NCI-H510A treated with DMSO at 0.1 percent for 48 hours (cell line): ENCODE results near the gene SIGLEC11.
A peak's percentile ranks its signal among the peaks of the same experiment; 100 is the strongest.
"Not testable (repeated sequence)": the region's sequence is repeated elsewhere in the genome, so short reads cannot be mapped to it uniquely, and the experiment has no call there.

Experiments used
- DNase-seq: peaks from one replicate; lab custom pipeline; 2025; lab: John Stamatoyannopoulos, UW

The SIGLEC11 gene

DNA sequence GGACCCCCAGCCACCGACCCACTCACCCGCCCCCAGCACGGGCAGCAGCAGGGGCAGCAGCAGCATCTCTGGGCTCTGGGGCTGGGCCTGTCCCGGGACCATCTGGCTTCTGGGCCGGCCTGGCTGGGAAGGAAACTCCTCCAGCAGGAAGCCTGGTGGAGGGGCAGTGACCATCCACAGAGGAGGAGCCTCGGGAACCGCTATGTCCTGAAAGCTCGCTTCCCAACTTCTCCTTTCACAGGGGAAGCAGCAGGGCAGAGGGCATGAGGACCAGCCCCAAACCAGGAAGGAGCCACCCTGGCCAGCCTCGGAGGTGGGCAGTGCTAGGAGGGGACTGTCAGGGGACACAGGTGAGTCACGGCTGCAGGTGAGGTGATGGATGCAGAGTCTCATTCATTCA is at the start of gene SIGLEC11:
Gene SIGLEC11 (minus strand): TSS at position 193 of the 400 bp plus-strand sequence. CDS start 91 bp downstream, at position 102.
- DNase-seq: not testable (repeated sequence)

GRCh38 chr19:50008532-50008931 is 47.6 kb upstream of the SIGLEC11 start:
- no peak for DNase-seq

DNA sequence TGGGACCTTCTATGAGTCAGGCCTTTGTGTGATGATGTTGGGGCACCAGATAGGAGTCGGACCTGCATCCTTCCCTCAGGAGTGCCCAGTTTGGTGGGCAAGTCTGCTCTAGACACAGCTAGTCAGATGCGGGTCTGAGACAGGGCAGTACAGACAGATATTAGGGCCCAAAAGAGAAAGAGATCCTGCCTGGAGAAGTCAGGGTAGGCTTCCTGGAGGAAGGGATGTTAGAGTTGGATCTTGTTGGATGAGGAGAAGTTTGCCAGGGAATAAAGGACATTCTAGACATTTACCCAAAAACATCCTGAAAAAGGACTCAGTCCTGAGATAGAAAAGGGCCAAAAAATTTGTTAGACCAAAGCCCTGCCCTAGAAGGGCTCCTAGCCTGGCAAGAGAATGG is 47.0 kb upstream of the SIGLEC11 start:
- no peak for DNase-seq

GRCh38 chr19:50007170-50007569 is 46.2 kb upstream of the SIGLEC11 start:
- DNase-seq: no peak

- no peak for DNase-seq
Measured at GRCh38 chr19:50005428-50005827, 44.5 kb upstream of the SIGLEC11 start.

DNA sequence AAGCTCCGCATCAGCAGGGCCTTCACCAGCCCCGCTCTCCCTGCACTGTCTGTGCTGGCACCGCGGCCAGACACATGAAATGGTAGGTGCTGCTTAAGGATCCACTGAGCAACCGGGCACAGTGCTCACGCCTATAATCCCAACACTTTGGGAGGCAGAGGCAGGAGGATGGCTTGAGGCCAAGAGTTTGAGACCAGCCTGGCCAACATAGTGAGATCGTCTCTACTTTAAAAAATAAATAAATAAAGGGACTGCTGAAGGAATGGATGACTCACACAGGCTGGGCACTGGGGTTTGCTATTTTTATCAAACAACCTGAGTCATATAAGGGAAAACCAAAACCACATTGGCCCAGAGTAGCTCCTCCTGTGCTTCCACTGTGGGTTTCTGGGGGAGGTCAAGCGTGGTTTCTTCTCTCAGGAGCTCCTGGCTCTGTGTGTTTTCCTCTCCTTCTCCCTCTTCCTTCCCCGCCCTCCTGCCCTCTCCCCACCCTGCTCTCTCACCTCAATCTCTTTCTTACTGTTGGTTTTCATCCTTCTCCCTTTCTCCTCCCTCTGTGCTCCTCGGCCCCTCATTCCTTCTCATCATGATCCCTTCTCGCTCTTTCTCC is 42.9 kb upstream of the SIGLEC11 start:
- no peak for DNase-seq

DNA sequence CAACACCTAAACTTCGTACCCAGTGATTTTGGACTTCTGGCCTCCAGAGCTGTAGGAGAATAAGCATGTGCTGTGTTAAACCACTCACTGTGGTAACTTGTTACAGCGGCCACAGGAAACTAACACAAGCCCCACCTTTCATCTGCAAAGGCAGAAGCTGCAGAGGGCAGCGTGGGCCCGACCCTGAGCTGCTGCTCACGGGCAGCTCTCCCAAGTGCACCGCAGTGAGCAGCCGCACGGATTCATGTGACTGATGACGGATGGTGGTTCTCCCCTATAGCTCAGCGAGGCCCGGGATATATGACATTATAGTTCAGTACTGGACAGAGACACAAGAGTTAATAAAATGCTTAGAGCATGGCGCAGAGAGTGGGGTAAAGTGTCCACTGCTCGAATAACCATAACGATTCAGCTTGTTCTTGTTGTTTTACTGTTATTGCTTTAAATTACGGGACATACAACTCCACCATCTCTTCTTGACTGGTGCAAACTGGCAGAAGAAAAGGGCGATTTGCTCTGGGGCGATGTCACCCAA is 42.3 kb upstream of the SIGLEC11 start:
- no peak for DNase-seq

GRCh38 chr19:50002386-50002960 is 41.5 kb upstream of the SIGLEC11 start:
- no peak for DNase-seq

- DNase-seq: no peak
Measured at GRCh38 chr19:50001775-50002174, 40.8 kb upstream of the SIGLEC11 start.

DNA sequence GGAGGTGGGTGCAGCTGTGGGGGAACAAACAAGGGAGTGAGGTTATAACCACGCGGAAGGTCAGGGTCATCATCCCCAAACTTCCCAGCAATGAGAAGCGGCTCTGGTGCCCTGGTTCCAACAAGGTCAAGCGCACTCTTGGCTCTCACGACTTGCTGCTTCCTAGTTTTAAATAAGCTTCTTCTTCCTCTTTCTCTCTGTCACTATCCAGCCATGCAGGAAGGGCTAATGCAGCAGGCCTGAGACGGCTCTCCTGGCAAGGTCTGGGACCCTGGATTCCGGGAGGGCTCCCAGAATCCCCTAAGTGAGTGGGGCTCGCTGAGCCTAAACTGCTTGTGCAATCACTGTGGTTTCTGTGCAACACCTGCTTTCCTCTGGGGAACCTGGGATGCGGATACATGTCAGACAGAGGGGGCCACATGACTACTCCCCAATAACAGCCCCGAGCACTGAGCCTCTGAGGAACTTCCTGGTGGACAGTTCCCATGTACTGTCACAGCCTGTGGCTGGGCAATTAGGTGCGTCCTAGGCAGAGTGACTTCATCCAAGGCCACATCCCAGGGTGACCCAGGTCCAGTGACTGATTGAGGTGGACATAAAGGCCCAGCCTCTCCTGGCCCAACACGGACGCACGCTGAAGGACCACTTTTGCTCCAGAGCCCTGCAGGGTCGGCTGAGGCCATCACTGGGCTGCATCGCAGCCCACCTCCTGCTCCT is 40.0 kb upstream of the SIGLEC11 start:
- DNase-seq: no peak

GRCh38 chr19:50000038-50000840 is 39.3 kb upstream of the SIGLEC11 start:
- no peak for DNase-seq

GRCh38 chr19:49999371-50000010 is 38.5 kb upstream of the SIGLEC11 start:
- no peak for DNase-seq

GRCh38 chr19:49997709-49998108 is 36.7 kb upstream of the SIGLEC11 start:
- peak; percentile 22 for DNase-seq

DNA sequence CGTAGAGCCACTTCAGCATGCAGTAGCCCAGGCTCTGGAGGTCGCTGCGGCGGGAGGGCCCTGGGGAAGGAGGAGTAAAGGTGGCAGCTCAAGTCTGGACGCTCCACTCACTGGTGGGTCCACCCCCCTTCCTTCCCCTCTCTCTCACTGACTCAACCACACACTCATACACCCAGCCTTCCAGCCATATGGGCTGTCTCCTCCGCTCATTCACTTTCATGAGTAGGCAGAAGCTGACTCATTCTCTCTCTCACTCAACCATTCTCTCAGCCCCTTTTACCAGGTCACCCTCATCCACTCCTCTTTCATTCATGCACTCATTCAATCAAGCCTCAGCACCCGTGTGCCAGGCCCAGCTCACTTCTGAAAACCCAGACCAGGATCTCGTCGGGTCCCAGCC is 27.5 kb upstream of the SIGLEC11 start:
- no peak for DNase-seq

DNA sequence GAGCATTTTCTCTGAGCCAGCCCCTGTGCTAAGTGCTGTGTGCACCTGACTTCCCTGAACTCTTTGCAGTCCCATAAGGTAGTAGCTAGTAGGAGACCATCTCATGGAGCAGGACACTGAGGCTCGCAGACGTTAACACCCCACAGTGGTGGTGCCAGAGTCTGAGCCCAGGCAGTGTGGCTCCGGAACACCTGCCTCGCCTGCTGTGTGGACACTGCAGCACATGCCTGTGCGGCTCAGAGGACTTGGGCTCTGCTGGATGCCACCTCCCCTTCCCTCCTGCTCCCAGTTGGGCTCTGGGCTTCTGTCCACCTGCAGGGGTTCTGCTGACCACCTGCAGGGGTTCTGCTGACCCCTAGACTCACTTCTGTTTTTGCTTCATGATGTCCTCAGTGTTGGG is 27.0 kb upstream of the SIGLEC11 start:
- DNase-seq: no peak

GRCh38 chr19:49987159-49987698 is 26.3 kb upstream of the SIGLEC11 start:
- DNase-seq: no peak

GRCh38 chr19:49986354-49986753 is 25.4 kb upstream of the SIGLEC11 start:
- DNase-seq: no peak

DNA sequence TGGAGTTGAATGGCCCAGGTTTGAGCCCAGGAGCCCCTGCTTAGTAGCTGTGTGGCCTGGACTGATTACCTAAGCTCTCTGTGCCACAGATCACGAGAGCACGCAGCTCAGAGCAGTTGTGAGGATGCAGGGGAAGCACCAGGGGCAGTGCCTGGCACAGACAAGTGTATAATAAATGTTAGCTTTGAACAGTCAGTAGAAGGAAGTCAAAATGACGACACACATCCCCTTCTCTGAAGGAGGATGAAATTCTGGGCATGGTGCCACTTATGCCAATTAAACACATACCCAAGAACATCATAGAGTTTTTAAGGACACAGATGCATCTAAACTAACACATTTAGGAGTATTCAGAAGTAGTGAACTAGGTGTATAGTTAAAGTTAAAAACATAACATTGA is 24.9 kb upstream of the SIGLEC11 start:
- DNase-seq: no peak

GRCh38 chr19:49984491-49984890 is 23.5 kb upstream of the SIGLEC11 start:
- DNase-seq: no peak

DNA sequence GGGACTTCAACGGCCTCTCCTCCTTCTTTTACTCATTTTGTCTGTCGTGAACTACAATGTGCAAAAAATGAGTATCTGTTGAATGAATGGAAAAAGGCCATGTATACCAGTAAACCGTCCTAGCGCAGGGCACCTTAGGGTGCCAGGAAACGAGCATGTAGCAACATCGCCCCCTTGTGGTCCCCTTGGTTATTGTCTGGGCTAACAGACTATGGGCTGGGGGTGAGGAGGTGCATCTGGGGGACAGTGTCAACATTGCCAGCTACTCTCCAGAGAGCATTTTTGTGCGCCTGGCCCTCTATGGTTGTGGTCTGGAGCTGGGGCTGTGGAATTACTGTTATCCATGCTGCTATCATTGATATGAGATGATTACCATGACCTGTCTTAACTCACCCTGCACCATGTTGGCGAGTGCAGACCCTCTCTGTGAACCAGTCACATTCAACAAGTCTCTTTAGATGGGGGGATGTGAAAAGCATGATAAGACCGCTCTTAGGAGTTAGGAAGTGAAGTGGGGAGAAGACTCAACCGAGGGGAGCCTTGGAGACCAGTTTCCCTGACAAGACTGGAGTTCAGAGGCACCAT is 22.8 kb upstream of the SIGLEC11 start:
- DNase-seq: peak; percentile 53
